GM21423 (cell line): ENCODE results near the gene DOCK6.
"Not testable (repeated sequence)": the region's sequence is repeated elsewhere in the genome, so short reads cannot be mapped to it uniquely, and the experiment has no call there.

Source experiments
- ATAC-seq: cut with Tn5 transposase; IDR thresholded peaks from one replicate; pipeline ENCODE4 v1.9.1; 2021; ENCODE audit warnings: mild to moderate bottlenecking, moderate library complexity; ENCODE audit not compliant: unreplicated experiment

Gene DOCK6

DNA sequence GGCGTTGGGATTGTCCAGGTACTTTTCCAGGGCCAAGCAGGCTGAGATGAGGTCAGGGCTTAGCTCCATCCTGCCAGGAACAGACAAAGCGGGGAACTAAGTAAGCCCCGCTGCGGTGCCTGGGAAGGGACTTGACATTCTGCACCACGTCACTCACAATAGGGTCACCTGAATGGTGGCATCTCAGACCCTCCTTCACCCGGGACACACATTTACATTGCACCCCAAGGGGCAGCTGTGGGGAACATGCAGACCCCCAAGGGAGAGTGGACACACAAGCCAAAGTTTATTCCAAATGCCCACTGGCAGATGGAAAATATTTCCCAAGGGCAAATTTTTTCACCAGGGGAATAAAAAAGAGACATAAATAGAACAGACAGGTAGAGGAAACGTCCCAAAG is 86.4 kb downstream of the DOCK6 start:
- no peak for ATAC-seq

DNA sequence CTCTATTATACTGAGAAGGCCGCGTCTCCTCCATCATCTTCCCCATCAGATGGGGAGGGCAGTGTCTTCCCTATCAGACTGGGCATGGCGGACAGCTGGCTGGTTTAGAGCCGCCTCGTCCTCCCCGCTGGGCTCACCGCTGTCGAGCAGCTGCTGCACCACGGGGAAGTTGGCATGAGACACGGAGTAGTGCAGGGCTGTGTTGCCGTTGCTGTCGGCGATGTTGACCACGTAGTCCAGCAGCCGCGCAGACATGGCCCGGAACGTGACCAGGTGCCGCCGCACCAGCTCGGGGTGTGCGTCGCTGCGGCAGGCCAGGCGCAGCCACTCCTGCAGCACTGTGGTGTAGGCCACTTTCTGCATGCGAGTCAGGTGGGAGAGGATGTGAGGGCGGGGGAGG is 88.0 kb downstream of the DOCK6 start:
- ATAC-seq = no peak

DNA sequence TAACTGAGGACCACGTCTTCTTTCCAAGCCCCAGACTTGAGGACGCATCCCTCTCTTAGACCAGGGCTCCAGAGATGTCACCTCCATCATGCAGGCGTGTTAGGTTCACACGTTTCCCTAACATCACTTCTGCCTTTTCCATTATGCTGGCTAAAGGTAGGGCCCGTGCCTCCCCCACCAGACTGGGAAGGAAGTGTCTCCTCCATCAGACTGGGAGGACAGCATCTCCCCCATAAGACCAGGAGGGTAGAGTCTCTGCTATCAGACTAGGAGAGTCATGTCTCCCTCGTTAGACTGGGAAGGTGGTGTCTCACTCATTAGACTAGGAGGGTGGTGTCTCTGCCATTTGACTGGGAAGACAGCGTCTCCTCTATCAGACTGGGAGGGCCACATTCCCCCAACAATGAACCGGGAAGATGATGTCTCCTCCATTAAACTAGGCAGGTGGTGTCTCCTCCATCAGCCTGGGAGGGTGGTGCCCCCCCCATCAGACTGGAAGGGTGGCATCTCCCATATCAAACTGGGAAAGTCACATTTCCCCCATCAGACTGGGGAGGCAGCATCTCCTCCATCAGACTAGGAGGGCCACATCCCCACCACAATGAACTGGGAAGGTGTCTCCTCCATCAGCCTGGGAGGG is 88.7 kb downstream of the DOCK6 start:
- ATAC-seq = no peak

DNA sequence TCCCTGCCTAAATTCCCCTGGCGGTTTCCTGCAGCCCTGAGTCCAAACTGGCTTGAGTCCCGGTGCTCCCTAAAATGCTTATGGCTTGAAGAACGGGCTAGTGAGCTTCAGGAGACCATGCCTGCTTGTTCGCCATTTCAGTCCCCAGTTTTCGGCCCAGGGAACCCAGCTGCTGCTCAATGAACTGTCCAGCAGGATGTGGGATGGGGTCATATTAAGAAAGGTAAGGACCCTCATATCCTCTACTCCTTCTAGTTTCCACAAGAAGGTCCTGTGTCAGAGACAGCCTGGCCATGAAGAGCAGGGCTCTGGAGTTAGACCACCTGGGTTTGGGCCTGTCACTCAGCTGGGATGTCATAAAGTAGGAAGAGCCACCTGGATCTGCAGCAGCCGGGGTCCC is 89.7 kb downstream of the DOCK6 start:
- no peak for ATAC-seq

DNA sequence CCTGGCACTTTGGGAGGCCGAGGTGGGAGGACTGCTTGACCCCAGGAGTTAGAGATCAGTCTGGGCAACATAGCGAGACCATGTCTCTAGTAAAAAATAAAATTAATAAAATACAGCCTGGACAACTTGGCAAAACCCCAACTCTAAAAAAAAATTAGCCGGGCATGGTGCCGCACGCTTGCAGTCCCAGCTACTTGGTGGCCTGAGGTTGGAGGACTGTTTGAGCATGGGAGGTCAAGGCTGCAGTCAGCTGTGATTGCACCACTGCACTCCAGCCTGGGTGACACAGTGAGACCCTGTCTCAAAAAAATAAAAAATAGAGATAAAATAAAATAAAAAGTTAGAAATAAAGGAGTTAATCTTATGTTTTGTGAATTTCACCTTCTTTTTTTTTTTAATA is 91.2 kb downstream of the DOCK6 start:
- no peak for ATAC-seq

DNA sequence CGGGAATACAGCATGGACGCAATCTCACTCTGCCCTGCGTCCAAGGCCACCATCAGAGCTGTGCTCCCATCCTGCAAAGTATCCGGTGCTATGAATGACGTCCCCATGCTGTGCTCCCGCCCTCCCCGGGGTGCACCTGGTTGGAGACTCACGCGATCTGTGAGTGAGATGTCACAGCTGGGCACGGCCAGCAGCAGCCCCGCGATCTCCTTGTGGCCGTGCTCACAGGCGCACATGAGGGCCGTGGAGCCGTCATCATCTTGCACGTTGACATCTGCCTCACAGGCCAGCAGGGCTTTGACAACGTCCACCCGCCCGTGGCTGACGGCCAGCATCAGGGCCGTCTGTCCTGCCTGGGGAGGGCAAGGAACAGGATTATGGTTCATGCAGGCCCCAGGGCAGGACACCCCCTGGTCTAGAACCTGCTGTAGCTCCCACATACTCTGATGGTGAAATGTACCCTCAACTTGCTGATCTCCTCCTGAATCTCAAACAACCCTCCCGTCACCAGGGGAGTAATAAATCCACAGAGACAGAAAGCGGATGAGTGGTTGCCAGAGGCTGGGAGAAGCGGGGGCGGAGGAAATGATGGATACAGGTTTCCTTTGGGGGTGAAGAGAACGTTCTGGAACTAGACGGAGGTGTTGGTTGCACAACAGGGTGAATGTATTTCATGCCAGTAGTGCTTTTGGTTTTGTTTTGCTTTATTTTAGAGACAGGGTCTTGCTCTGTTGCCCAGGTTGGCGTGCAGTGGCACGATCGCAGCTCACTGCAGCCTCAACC is 92.2 kb downstream of the DOCK6 start:
- no peak for ATAC-seq

DNA sequence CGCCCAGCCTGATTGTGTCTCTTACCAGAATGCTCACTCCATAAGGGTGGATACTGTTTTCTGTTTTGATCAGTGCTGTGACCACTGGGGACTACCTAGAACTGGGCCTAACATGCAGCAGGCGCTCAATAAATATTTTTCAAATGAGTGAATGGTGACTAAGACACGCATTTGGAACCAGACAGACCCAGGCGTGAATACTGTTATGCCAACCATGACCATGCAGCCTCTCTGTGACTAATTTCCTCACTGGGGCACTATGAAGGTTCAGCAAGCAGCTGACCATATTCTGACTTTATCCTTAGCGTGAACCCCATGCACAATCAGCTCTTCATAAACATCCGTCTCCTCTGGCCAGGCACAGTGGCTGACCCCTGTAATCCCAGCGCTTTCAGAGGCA is 93.8 kb downstream of the DOCK6 start:
- ATAC-seq = no peak

DNA sequence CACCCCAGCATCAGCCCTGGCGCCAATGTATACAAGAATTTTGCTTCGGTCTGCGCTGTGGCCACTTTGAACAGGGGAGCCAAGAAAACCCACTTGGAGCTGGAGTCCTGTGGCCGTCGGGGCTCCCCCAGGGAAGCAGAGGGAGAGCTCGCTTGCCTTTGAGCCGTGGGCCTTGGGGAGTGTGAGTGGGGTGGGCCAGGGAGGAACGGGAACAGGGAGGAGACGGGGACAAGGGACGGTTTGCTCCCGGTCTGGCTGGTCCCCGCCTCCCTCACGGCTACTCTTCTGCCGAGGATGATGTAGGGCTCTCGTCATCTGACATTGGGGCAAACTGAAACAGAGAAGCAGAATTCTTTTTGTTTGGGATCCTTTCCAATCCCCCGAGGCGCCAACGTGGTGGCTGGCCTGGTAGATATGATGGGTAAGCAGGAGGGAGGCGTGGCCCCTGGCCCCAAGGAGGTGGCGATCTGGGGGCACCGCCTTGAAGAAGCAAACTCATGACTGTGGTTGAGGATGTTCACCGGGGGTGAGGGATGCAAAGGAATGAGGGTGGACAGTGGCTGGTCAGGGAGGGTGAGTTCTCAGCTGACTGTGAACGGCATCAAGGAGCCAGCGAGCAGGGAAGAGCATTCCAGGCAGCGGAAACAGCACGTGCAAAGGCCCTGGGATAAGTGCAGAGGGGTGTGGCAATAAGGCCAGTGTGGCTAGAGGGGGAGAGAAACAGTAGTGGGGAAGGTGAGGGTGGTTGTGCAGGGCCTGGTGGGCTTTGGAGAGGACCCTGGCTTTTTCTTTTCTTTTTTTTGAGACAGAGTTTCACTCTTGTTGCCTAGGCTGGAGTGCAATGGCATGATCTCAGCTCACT is 95.8 kb downstream of the DOCK6 start:
- ATAC-seq = no peak

DNA sequence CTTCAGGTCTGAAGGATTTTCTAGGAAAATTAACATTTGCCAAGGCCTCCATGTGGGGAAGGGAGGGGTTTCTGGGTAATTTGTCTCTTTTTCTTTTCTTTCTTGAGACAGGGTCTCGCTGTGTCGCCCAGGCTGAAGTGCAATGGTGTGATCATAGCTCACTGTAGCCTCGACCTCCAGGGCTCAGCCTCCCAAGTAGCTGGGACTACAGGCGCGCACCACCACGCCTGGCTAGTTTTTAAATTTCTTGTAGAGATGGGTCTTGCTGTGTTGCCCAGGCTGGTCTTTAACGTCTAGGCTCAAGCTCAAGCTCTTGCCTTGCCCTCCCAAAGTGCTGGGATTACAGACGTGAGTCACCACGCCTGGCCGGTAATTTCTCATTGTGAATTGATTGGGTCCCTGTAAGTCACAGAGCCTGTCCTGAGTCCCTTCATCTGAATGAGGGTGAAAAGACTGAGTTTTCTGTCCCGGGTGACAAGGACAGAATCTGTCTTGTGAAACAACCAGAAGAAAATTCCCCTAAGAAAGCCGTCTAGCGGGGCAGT is 96.8 kb downstream of the DOCK6 start:
- no peak for ATAC-seq

DNA sequence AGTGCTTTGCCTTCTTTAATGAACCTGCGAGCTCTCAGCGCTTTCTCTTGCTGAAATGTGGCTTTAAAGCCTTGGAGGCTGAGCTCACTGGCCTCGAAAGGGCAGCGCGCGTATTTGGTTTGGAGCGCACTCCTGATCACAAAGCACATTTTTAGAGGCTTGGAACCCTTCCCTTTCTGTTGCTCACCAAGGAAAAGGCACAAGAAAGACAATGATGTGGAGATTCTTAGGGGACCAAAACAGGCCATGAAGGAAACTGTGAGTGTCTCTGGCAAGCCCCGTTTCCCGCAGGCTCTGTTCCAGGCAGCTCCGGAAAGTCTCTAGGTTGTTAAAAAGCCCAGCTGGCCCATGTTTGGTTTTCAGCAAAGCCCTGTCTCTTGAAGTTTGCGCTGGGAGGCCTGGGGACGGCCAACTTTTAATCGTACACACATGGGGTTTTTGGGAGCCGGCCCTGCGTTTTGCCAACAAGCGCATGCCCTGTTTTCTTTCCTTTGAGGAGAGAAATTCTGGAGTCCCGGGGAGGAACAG is 97.4 kb downstream of the DOCK6 start:
- no peak for ATAC-seq

DNA sequence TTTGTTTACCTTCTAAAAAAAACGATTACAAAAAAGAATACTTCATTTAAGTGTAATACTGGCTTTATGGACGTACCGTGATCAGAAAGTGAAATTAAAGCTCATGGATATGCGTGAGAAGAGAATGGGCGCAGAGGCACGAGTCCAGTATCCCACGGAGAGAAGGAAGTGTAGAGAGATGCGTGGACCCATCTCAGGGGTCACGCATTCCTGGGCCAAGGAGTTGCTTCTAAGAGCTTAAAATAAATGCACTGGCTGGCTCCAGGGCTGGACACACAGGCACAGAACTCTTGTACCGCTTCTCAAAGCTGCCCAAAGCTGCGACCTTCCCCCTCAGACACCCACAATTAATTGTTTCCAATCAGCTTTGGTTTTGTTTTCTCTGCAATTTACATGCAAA is 98.0 kb downstream of the DOCK6 start:
- no peak for ATAC-seq

DNA sequence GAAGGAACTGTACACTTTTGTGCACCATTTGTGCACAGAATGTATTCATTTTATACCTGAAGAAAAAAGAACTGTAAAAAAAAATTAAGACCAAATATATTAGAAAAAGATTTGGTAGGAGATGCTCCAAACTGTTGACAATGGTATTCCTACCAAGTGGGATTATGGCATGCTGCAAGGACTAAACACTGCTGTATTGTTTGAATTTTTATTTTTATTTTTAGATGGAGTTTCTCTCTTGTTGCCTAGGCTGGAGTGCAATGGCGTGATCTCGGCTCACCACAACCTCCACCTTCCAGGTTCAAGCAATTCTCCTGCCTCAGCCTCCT is 101.9 kb downstream of the DOCK6 start:
- ATAC-seq = not testable (repeated sequence)

DNA sequence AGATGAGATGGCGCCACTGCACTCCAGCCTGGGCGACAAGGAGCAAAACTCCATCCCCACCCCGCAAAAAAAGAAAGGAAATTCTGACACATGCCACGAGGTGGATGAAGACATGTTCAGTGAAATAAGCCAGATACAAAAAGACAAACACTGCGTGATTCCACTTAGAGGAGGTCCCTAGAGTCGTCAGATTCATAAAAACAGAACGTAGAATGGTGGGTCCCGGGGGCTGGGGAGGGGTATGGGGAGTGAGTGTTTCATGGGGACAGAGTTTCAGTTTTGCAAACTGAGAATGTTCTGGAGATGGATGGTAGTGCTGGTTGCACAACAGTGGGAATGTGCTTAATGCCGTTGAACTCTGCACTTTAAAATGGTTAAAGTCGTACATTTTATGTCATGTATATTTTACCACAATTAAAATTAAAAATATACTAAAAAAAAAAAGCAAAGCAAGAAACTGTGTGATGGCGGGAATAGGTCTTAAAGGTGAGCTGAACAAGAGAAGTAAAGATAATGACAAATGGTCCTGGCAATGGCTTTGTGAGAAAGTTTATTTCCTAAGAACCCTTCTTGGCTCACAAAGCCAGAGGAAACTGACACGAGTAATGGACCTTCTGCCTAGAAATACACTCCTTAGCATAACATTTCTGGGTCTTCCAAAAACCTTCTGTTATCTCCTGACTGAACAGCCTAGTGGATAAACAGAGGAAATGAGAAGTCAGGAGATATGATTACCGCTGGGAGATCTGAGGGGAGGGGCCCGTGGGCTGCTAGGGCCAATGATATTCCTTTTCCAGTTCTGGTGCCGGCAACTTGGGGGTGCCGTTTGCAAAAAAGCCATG is 102.5 kb downstream of the DOCK6 start:
- no peak for ATAC-seq

DNA sequence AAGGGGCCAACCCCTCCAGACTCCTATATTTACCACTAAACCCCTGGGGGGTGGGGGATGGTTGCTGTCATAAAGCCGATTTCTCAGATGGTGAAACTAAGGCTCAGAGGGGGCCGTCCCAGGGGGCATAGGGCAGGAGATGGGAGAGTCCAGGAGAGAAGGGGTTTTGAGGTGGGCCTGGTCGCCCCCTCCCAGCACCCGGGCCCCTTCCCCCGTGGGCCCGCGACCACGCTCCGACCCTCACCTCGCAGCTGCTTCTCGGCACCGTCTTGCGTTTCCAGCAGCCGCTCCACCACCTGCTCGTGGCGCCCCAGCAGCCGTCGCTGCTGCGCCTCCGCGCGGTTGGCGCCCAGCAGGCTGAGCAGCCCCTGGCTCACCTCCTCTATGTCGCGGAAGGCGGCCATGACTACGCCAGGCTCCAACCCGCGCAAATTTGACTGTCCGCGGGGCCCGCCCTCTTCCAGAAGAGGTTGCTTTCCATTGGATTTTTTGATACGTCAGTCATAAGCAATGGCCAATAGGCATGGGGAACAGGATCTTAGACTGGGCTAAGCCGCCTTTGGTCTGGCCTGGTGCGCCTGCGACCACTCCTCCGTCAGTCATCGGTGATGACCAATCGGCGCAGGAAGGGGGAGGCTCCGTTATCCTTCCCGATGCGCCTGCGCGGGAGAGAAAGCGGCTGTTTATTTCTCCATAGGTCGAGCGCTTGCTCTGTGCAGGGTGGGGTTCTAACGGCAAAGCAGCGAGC is 106.8 kb downstream of the DOCK6 start, which contains the start of gene SPC24:
Gene SPC24, minus strand, starts transcription at position 410 of the 748 bp plus-strand sequence. Its CDS starts 6 bp downstream, at position 404.
- ATAC-seq = peak; percentile 97

DNA sequence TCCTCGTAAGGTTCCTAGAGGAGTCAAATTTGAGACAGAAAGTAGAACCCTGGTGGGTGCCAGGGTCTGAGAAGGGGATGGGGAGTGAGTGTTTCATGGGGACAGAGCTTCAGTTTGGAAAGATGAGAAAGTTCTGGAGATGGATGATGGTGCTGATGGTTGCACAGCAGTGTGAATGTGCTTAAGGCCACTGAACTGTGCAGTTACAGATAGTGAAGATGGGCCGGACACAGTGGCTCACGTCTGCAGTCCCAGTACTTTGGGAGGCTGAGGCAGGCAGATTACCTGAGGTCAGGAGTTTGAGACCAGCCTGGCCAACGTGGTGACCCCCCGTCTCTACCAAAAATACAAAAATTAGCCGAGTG is 107.7 kb downstream of the DOCK6 start:
- ATAC-seq = no peak

DNA sequence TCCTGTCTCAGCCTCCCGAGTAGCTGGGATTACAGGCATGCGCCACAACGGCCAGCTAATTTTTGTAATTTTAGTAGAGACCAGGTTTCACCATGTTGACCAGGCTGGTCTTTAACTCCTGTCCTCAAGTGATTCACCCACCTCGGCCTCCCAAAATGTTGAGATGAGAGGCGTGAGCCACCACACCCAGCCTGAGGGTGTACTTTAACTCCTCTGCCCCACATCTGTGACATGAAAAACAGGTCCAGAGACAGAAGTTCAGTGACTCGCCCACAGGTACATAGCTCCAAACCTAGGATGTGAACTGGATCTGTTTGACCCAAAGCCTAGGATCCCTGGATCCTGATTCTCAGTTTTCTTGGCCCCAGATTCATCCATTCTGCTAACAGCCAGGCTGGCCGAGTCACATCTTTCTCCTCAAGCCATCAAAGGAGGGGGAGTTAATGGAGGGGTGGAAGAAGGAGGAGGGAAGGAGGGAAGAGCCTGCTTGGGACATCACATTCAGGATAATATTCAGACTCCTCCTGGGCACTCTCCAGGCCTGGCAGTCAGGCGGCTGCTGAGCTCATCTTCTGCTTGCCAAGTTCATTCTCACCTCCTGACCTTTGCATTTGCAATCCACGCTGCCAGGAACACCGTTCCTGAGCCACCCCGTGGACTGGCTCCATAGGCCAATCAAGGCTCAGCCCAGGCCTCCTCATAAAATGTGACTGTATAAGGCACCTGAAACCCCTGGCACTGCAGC is 109.8 kb downstream of the DOCK6 start:
- no peak for ATAC-seq

DNA sequence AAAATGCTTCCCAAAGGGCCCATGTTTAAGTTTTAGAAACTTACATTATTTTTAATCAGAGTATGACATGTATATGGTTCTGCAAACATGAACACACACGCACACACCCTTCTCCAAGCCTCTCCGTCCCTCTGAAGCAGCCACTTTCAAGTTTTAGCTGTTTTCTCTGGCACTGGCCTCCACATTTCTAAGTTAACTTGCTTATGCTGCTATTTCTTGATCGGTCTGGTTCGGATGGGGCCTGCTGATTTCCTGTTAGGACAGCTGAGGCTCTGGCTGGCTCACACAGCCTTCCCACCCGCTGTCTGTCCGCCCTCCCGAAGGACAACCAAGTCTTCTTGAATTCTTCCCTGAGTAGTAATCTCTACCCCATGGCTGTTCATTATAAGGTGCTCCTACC is 111.1 kb downstream of the DOCK6 start:
- no peak for ATAC-seq
